K562 (cell line): ENCODE results near the gene RBMX. TPM values are rescaled to one million over a fixed set of nuclear protein-coding genes. Genes with fewer than 3 reads are reported as not detected.
A peak's percentile ranks its signal among the peaks of the same experiment; 100 is the strongest.
"Not testable (repeated sequence)": the region's sequence is repeated elsewhere in the genome, so short reads cannot be mapped to it uniquely, and the experiment has no call there.

Source experiments
- ATAC-seq: fragments of 200-7000 bp; cut with Tn5 transposase; 3 replicates; pipeline ENCODE4 v1.9.1; 2020; ENCODE audit warnings: moderate library complexity
- BruUV-seq: library from RNA; stranded (reverse); fragments of 400-500 nt; replicated peaks from 2 replicates; lab custom pipeline; 2021; lab: Mats Ljungman, UMichigan
- CTCF ChIA-PET: fragments of 300-600 bp; formaldehyde crosslinking; extraction: SDS; loops from one replicate; lab custom pipeline; 2021; ENCODE audit warnings: low intra/inter-chr PET ratio; lab: Yijun Ruan, JAX
- POLR2A ChIA-PET: fragments of 300-600, 350-650 bp; sonication (Branson Sonifier 250); formaldehyde crosslinking; extraction: SDS; loops from one replicate; lab custom pipeline; 2021; ENCODE audit warnings: antibody characterized with exemption, inconsistent platforms; lab: Yijun Ruan, JAX
- DNase-seq, 4 experiments: peaks; one replicate each; pipeline versions ENCODE4 v3.0.0 to v3.0.0-alpha.2; 2011 to 2018; ENCODE audit warnings: low spot score in 3 of 4, mixed read lengths in 3 of 4; ENCODE audit errors: extremely low read depth in 1 of 4
- FAIRE-seq: peaks from 2 replicates; lab custom pipeline; 2011; peaks lifted over from hg19 to GRCh38; lab: Jason Lieb, UNC
- H2AFZ ChIP-seq: 2 replicates; pipeline ENCODE4 v1.6.0; 2011; ENCODE audit warnings: low read depth, low read length, control low read depth, inconsistent platforms
- H3K27ac ChIP-seq: fragments of 200-600 bp; 3 replicates; pipeline ENCODE4 v1.8.0; 2011; ENCODE audit warnings: low read depth, mild to moderate bottlenecking, control low read depth, inconsistent platforms, low read length, moderate library complexity, mixed read lengths; ENCODE audit errors: extremely low read depth
- H3K27me3 ChIP-seq, 2 experiments: fragments of 300-600 bp in 1 of 2; 2 replicates in 1 of 2; 3 replicates in 1 of 2; pipeline versions ENCODE4 v1.6.0 to v1.8.0; 2011; ENCODE audit warnings: inconsistent platforms in 2 of 2, low read length in 2 of 2, mild to moderate bottlenecking in 1 of 2, mixed read lengths in 1 of 2, moderate library complexity in 1 of 2; ENCODE audit not compliant: control insufficient read depth in 2 of 2, insufficient read depth in 2 of 2
- H3K36me3 ChIP-seq: fragments of 300-600 bp; 3 replicates; pipeline ENCODE4 v1.8.0; 2011; ENCODE audit warnings: mild to moderate bottlenecking, low read length, inconsistent platforms; ENCODE audit not compliant: control insufficient read depth, insufficient read depth
- H3K4me1 ChIP-seq, 2 experiments: fragments of 200-600 bp in 1 of 2; replicated peaks in 1 of 2; 2 replicates in 1 of 2; 3 replicates in 1 of 2; pipeline versions ENCODE4 v1.5.1 to v1.8.0; 2011; ENCODE audit warnings: inconsistent platforms in 2 of 2, low read length in 2 of 2, mild to moderate bottlenecking in 1 of 2, mixed read lengths in 1 of 2, moderate library complexity in 1 of 2; ENCODE audit not compliant: control insufficient read depth in 2 of 2, insufficient read depth in 2 of 2
- H3K4me2 ChIP-seq: 2 replicates; pipeline ENCODE4 v1.6.1; 2011; ENCODE audit warnings: low read length, control low read depth, inconsistent platforms, mixed read lengths; ENCODE audit not compliant: insufficient read depth
- H3K4me3 ChIP-seq: fragments of 200-600 bp; sonication (generic), shearing (Covaris generic); 2 replicates; pipeline ENCODE4 v1.5.1; 2016; ENCODE audit warnings: control low read depth, inconsistent platforms
- H3K79me2 ChIP-seq: fragments of 200-600 bp; 3 replicates; pipeline ENCODE4 v1.8.0; 2011; ENCODE audit warnings: low read length, inconsistent platforms; ENCODE audit not compliant: control insufficient read depth, insufficient read depth
- H3K9ac ChIP-seq, 2 experiments: 2 replicates each; pipeline versions ENCODE4 v1.6.0 to v1.6.1; 2011; ENCODE audit warnings: low read depth in 2 of 2, low read length in 2 of 2, control low read depth in 1 of 2, inconsistent platforms in 1 of 2, mild to moderate bottlenecking in 1 of 2, mixed read lengths in 1 of 2; ENCODE audit not compliant: insufficient read depth in 1 of 2
- H3K9me1 ChIP-seq: one replicate; pipeline ENCODE4 v1.6.0; 2011; ENCODE audit warnings: inconsistent platforms, mild to moderate bottlenecking, low read length, moderate library complexity; ENCODE audit not compliant: control insufficient read depth, insufficient read depth
- H3K9me3 ChIP-seq: replicated peaks from 2 replicates; pipeline ENCODE4 v1.5.1; 2011; ENCODE audit warnings: low read depth, low read length, inconsistent platforms; ENCODE audit not compliant: control insufficient read depth, insufficient read depth
- H4K20me1 ChIP-seq: replicated peaks from 2 replicates; pipeline ENCODE4 v1.6.1; 2011; ENCODE audit warnings: low read length, inconsistent platforms, mixed read lengths; ENCODE audit not compliant: control insufficient read depth, insufficient read depth
- ASH1L ChIP-seq: fragments of 450-650 bp; IDR thresholded peaks from 2 replicates; pipeline ENCODE4 v1.6.1; 2018; ENCODE audit warnings: borderline replicate concordance, mild to moderate bottlenecking, low read depth; ENCODE audit not compliant: partially characterized antibody
- C11orf30 ChIP-seq: fragments of 450-650 bp; IDR thresholded peaks from 2 replicates; pipeline ENCODE4 v1.6.1; 2016; ENCODE audit warnings: low read depth, mild to moderate bottlenecking
- CBX5 ChIP-seq: IDR thresholded peaks from 2 replicates; pipeline ENCODE4 v1.6.1; 2014; ENCODE audit warnings: low read depth, borderline replicate concordance
- CC2D1A ChIP-seq: fragments of 450-650 bp; IDR thresholded peaks from 2 replicates; pipeline ENCODE4 v1.6.1; 2017; ENCODE audit warnings: mild to moderate bottlenecking
- JUN ChIP-seq, 2 experiments: sonication (generic) in 1 of 2; formaldehyde crosslinking in 1 of 2; IDR thresholded peaks; 2 replicates each; pipeline versions ENCODE4 v1.6.1 to v1.8.0; 2012 to 2022; ENCODE audit warnings: borderline replicate concordance in 2 of 2, mild to moderate bottlenecking in 2 of 2, improper control_type of control experiment in 1 of 2, low read depth in 1 of 2, low read length in 1 of 2, missing genetic modification reagents in 1 of 2
- MAFG ChIP-seq: fragments of 450-650 bp; conservative IDR thresholded peaks from 2 replicates; pipeline ENCODE4 v1.6.1; 2016; ENCODE audit warnings: missing genetic modification characterization, missing compliant biosample characterization
- NFYB ChIP-seq: IDR thresholded peaks from 2 replicates; pipeline ENCODE4 v1.6.1; 2011; ENCODE audit warnings: mild to moderate bottlenecking, moderate library complexity; ENCODE audit not compliant: insufficient read length; ENCODE audit errors: extremely low read depth
- RHOXF2B ChIP-seq: fragments of 250-450 bp; sonication (Bioruptor Pico); conservative IDR thresholded peaks from 2 replicates; pipeline ENCODE4 v1.5.1; 2021
- SLC30A9 ChIP-seq: fragments of 250-450 bp; sonication (Bioruptor Pico); IDR thresholded peaks from 2 replicates; pipeline ENCODE4 v1.8.0; 2022; ENCODE audit warnings: mild to moderate bottlenecking, moderate library complexity
- SMARCB1 ChIP-seq: IDR thresholded peaks from 2 replicates; pipeline ENCODE4 v1.6.1; 2011; ENCODE audit warnings: improper control_type of control experiment, low read depth; ENCODE audit not compliant: insufficient read length
- ZNF316 ChIP-seq: fragments of 450-650 bp; IDR thresholded peaks from 2 replicates; pipeline ENCODE4 v1.6.1; 2016
- ZNF561 ChIP-seq: fragments of 450-650 bp; formaldehyde crosslinking; conservative IDR thresholded peaks from 2 replicates; pipeline ENCODE4 v1.4.0; 2020; ENCODE audit warnings: mild to moderate bottlenecking, moderate library complexity
- WGBS: fragments of 100-300 bp; shearing (Covaris generic); methylation state at CpG from one replicate; pipeline ENCODE4 v1.1.6; 2016; ENCODE audit warnings: low coverage, mixed read lengths; ENCODE audit not compliant: insufficient coverage; ENCODE audit errors: missing lambda C conversion rate; 5-methylcytosine and 5-hydroxymethylcytosine counted together
- in situ Hi-C: fragments of 300-500 bp; cut with MboI; formaldehyde crosslinking; loops from 4 replicates; pipeline ENCODE4 v1.15.0; 2018; ENCODE audit warnings: inconsistent platforms, mixed read lengths
- intact Hi-C: fragments of 100-400 bp; cut with micrococcal nuclease; formaldehyde crosslinking; loops from 2 replicates; pipeline ENCODE4 v1.14.2; 2022
- polyA plus RNA-seq, 8 experiments: library from polyadenylated mRNA; depleted of rRNA in 4 of 8; stranded (reverse) in 5 of 8; unstranded in 3 of 8; fragments of >200 nt; fragmentation: Nextera tagmentation in 2 of 8; fragmentation: Illumina TruSeq in 1 of 8; extraction: Ambion mirVana in 2 of 8; extraction: Trizol in 1 of 8; gene quantifications; 2 replicates each; pipeline versions ENCODE4 v1.2.1 to v1.2.3, GENCODE V29; 2011 to 2014; ENCODE audit warnings: inconsistent platforms in 1 of 8, missing spikeins in 1 of 8
- total RNA-seq, 7 experiments: library from RNA; depleted of rRNA in 6 of 7; stranded (reverse); fragments of >200 nt in 6 of 7; fragmentation: Illumina TruSeq in 2 of 7; extraction: Trizol in 2 of 7; gene quantifications; 2 replicates each; pipeline versions ENCODE4 v1.2.1 to v1.2.3, GENCODE V29; 2011 to 2021; ENCODE audit warnings: low replicate concordance in 1 of 7
- TF ChIP-seq, protein P1 (sequence below): fragments of 450-650 bp; IDR thresholded peaks from 2 replicates; pipeline ENCODE4 v1.7.1; 2018; ENCODE audit warnings: mild to moderate bottlenecking, low read depth; ENCODE audit not compliant: partially characterized antibody
- TF ChIP-seq, protein P2 (sequence below): fragments of 450-650 bp; IDR thresholded peaks from 2 replicates; pipeline ENCODE4 v1.6.1; 2016; ENCODE audit warnings: mild to moderate bottlenecking

The RBMX gene
- total and polyA plus RNA-seq, 9 of the 15 experiments (the other 6 are each of a cell fraction or from before 2014, with no cell fraction given): 405 to 671 (median 540) TPM

- TF ChIP-seq, protein P1, sequence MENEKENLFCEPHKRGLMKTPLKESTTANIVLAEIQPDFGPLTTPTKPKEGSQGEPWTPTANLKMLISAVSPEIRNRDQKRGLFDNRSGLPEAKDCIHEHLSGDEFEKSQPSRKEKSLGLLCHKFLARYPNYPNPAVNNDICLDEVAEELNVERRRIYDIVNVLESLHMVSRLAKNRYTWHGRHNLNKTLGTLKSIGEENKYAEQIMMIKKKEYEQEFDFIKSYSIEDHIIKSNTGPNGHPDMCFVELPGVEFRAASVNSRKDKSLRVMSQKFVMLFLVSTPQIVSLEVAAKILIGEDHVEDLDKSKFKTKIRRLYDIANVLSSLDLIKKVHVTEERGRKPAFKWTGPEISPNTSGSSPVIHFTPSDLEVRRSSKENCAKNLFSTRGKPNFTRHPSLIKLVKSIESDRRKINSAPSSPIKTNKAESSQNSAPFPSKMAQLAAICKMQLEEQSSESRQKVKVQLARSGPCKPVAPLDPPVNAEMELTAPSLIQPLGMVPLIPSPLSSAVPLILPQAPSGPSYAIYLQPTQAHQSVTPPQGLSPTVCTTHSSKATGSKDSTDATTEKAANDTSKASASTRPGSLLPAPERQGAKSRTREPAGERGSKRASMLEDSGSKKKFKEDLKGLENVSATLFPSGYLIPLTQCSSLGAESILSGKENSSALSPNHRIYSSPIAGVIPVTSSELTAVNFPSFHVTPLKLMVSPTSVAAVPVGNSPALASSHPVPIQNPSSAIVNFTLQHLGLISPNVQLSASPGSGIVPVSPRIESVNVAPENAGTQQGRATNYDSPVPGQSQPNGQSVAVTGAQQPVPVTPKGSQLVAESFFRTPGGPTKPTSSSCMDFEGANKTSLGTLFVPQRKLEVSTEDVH: no peak
- TF ChIP-seq ZNF561 (CRISPR knock-in tag): no peak
- no peak for TF ChIP-seq RHOXF2B (CRISPR knock-in tag)
- TF ChIP-seq CBX5: no peak
- TF ChIP-seq SLC30A9 (CRISPR knock-in tag): no peak
- TF ChIP-seq JUN (IDR thresholded peaks at IDR 0.05; ENCODE audit: borderline replicate concordance, low read depth, low read length): no peak
- no peak for TF ChIP-seq JUN (CRISPR knock-in tag; IDR thresholded peaks at IDR 0.05; ENCODE audit: borderline replicate concordance)
- no peak for TF ChIP-seq SMARCB1
Measured at GRCh38 chrX:136906921-136907510, 26.5 kb upstream of the RBMX start (continued).

DNA sequence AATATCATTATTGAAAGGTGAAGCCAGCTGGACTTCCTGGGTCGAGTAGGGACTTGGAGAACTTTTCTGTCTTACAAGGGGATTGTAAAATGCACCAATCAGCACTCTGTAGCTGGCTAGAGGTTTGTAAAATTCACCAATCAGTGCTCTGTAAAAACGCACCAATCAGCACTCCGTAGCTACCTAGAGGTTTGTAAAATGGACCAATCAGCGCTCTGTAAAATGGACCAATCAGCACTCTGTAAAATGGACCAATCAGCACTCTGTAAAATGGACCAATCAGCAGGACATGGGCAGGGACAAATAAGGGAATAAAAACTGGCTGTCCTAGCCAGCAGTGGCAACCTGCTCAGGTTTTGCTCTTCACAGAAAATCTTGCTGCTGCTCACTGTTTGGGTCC lies 23.5 kb upstream of the RBMX start:
- WGBS: 76% methylated on average over 4 of the region's 4 CpGs
- peaks cover 5 to 16% of the 10 kb centered on the region in 2 experiments for H3K4me1 ChIP-seq
- H2AFZ ChIP-seq, H4K20me1 ChIP-seq, FAIRE-seq, DNase-seq, H3K9me3 ChIP-seq, H3K9ac ChIP-seq, H3K27me3 ChIP-seq, H3K79me2 ChIP-seq, H3K36me3 ChIP-seq, intact Hi-C loops, in situ Hi-C loops, H3K9me1 ChIP-seq, H3K4me3 ChIP-seq, H3K4me2 ChIP-seq, ATAC-seq, H3K27ac ChIP-seq, BruUV-seq, CTCF ChIA-PET: not testable (repeated sequence)
- POLR2A ChIA-PET: interaction anchor here (1.2 kb wide), 1 partner anchor 24 kb away, joined by 5 read pairs; the partner anchor contains the start of gene RBMX
- TF ChIP-seq ZNF316 (peak; percentile 72), MAFG (tag) (0 out of 2 replicates have a peak, but pooled peaks have one; percentile 6), C11orf30 (0 out of 2 replicates have a peak, but pooled peaks have one; percentile 7), CC2D1A (peak; percentile 34; the same call in 1 of the 2 replicates), ASH1L (peak; percentile 59), NFYB (peak; percentile 15)
- TF ChIP-seq, protein P2, sequence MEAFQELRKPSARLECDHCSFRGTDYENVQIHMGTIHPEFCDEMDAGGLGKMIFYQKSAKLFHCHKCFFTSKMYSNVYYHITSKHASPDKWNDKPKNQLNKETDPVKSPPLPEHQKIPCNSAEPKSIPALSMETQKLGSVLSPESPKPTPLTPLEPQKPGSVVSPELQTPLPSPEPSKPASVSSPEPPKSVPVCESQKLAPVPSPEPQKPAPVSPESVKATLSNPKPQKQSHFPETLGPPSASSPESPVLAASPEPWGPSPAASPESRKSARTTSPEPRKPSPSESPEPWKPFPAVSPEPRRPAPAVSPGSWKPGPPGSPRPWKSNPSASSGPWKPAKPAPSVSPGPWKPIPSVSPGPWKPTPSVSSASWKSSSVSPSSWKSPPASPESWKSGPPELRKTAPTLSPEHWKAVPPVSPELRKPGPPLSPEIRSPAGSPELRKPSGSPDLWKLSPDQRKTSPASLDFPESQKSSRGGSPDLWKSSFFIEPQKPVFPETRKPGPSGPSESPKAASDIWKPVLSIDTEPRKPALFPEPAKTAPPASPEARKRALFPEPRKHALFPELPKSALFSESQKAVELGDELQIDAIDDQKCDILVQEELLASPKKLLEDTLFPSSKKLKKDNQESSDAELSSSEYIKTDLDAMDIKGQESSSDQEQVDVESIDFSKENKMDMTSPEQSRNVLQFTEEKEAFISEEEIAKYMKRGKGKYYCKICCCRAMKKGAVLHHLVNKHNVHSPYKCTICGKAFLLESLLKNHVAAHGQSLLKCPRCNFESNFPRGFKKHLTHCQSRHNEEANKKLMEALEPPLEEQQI: peak; percentile 31; the same call in 1 of the 2 replicates
- TF ChIP-seq, all 486 proteins: peak for 7; not testable (repeated sequence) for 479
